ENCODE data around the gene CDT1.
"Not testable (repeated sequence)": the region's sequence is repeated elsewhere in the genome, so short reads cannot be mapped to it uniquely, and the experiment has no call there.

CDT1 gene

DNA sequence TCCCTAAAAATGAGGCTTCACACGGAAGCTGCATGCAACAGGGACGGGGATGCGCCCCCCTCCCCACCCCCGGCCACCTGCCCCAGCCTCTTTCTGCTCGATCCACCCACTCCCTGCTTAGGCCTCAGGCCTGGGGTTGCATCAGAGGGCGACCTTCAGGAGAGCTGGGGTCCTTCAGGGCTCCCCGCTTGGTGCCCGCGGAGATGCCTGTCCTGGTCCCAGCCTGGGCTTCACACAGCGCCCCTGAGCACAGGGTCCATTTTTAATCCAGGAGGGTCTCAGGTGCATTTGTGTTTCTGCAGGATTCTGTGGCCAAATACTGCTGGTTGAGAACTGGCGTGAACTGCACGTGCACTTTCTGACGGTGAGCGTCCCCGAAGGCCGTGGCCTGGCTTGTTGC lies 15.5 kb downstream of the CDT1 start:
- no peak for TF ChIP-seq ZNF274 (IDR thresholded peaks at IDR 0.05; ENCODE audit: low read depth, low read length)
- H3K4me3 ChIP-seq (ENCODE audit: low read length), result no peak overlapping the region

DNA sequence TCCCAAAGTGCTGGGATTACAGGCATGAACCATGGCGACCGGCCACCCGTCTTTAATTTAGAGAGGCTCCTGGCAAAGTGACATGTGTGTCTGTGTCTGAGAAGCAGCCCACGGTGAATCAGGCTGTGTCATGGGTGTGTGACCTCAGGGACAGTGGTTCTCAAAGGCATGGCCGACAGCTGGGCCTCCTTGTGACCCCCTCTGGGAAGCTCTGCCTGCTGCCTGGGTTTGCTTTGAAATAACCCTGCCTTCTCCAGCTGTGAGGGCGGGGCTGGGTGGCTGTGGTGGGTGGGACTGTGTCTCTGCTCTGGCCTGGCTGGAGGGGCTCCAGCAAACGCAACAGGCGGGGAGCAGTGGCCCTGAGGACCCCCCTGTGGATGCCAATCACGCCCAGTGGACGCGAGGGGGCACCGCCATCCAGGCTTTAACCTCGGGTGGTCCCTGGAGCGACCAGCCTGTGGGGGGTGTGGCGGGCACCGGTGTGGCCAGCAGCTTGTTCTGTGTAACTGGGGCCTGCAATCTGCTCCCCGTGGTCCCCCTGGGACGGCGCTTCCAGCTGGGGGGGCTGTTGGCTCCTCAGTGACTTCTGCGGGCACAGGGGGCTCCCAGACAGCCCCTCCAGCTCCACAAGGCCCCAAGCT lies 16.9 kb downstream of the CDT1 start:
- TF ChIP-seq ZNF274 (IDR thresholded peaks at IDR 0.05; ENCODE audit: low read depth, low read length), result no peak
- H3K4me3 ChIP-seq (ENCODE audit: low read length), result no peak overlapping the region

DNA sequence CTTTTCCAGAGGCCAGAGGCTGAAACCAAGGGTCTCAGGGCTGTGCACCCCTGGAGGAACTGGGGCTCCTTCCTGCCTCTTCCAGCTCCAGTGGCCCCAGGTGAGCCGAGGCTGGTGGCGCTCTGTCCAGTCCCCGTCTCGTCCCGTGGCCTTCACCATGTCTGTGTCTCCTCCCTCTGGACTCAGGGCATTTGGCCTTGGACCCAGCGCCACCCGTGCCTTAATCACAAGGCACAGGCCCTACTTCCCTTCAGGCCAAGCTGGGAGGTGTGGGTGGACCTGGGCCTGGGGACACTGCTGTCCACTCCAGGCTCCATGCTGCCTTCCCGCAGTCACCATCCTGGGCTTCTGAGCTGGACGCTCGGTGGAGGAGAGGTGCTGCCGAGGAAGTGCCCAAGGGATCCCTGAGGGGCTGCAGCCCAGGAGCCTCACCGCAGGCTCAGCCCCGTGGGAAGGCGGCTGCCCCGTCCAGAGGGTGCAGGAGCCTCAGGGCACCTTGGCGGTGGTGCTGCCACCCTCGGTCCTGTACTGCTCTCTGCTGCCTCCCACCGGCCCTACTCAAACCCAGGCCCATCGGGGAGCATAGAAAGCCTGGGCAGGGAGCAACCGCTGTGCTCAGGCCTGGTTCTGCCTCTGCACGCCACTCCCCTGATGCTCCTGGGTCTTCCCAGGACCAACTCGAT lies 17.7 kb downstream of the CDT1 start:
- no peak for TF ChIP-seq ZNF274 (IDR thresholded peaks at IDR 0.05; ENCODE audit: low read depth, low read length)

GRCh38 chr16:88822281-88823040 lies 18.9 kb downstream of the CDT1 start:
- TF ChIP-seq ZNF274 (IDR thresholded peaks at IDR 0.05; ENCODE audit: low read depth, low read length), result no peak
- no peak overlapping the region for H3K4me3 ChIP-seq (ENCODE audit: low read length)

More for the DNA sequence above, 17.7 kb downstream of the CDT1 start:
- H3K4me3 ChIP-seq (ENCODE audit: low read length), result no peak overlapping the region

DNA sequence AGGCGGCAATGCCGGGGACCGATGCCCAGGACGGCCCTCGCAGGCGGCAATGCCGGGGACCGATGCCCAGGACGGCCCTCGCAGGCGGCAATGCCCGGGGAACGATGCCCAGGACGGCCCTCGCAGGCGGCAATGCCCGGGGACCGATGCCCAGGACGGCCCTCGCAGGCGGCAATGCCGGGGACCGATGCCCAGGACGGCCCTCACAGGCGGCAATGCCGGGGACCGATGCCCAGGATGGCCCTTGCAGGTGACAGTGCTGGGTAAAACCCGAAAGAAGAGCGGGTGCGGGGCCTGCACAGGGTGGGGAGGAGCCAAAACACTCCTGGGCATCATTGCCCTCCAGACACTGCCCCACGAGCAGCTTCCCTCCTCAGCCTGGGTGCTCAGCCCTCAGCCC lies 20.1 kb downstream of the CDT1 start:
- H3K4me3 ChIP-seq (ENCODE audit: low read length), result not testable (repeated sequence)

GRCh38 chr16:88824256-88825077 lies 20.9 kb downstream of the CDT1 start:
- TF ChIP-seq ZNF274 (IDR thresholded peaks at IDR 0.05; ENCODE audit: low read depth, low read length), result no peak
- H3K4me3 ChIP-seq (ENCODE audit: low read length), result no peak overlapping the region

GRCh38 chr16:88825146-88825545 lies 21.6 kb downstream of the CDT1 start:
- H3K4me3 ChIP-seq (ENCODE audit: low read length), result no peak overlapping the region
- no peak for TF ChIP-seq ZNF274 (IDR thresholded peaks at IDR 0.05; ENCODE audit: low read depth, low read length)

GRCh38 chr16:88826070-88826840 lies 22.7 kb downstream of the CDT1 start:
- no peak overlapping the region for H3K4me3 ChIP-seq (ENCODE audit: low read length)
- TF ChIP-seq ZNF274 (IDR thresholded peaks at IDR 0.05; ENCODE audit: low read depth, low read length), result no peak

DNA sequence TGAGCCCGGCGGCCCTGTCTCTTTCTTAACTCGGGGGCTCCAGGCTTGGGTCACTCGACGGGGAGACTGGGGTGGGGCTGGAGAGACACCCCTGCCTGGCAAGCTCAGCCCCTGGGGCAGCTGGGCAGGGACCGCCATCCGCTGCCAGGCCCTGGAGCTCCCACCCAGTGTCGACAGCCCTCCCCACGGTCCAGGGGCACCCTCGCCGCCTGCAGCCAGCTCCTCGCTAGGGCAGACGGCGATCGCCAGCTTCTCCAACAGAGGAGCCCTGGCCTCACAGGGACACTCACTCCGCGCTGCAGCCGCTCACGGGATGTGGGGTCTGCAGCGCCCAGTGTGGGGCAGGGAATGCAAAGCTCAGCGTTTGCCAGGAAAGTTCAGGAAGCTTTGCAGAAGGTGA lies 24.1 kb downstream of the CDT1 start:
- no peak for TF ChIP-seq ZNF274 (IDR thresholded peaks at IDR 0.05; ENCODE audit: low read depth, low read length)
- no peak overlapping the region for H3K4me3 ChIP-seq (ENCODE audit: low read length)

GRCh38 chr16:88828711-88829110 lies 25.1 kb downstream of the CDT1 start:
- TF ChIP-seq ZNF274 (IDR thresholded peaks at IDR 0.05; ENCODE audit: low read depth, low read length), result no peak
- no peak overlapping the region for H3K4me3 ChIP-seq (ENCODE audit: low read length)

GRCh38 chr16:88830258-88830657 lies 26.7 kb downstream of the CDT1 start:
- no peak overlapping the region for H3K4me3 ChIP-seq (ENCODE audit: low read length)
- no peak for TF ChIP-seq ZNF274 (IDR thresholded peaks at IDR 0.05; ENCODE audit: low read depth, low read length)

- TF ChIP-seq ZNF274 (IDR thresholded peaks at IDR 0.05; ENCODE audit: low read depth, low read length), result no peak
- no peak overlapping the region for H3K4me3 ChIP-seq (ENCODE audit: low read length)
Measured at GRCh38 chr16:88830783-88831182, 27.2 kb downstream of the CDT1 start.

- no peak for TF ChIP-seq ZNF274 (IDR thresholded peaks at IDR 0.05; ENCODE audit: low read depth, low read length)
- H3K4me3 ChIP-seq (ENCODE audit: low read length), result no peak overlapping the region
Measured at GRCh38 chr16:88831838-88832237, 28.2 kb downstream of the CDT1 start.

- no peak overlapping the region for H3K4me3 ChIP-seq (ENCODE audit: low read length)
- TF ChIP-seq ZNF274 (IDR thresholded peaks at IDR 0.05; ENCODE audit: low read depth, low read length), result no peak
Measured at GRCh38 chr16:88833086-88833485, 29.5 kb downstream of the CDT1 start.

All from GM08714 (cell line).